ENCODE measurements around the gene TM2D1.

Gene TM2D1

DNA sequence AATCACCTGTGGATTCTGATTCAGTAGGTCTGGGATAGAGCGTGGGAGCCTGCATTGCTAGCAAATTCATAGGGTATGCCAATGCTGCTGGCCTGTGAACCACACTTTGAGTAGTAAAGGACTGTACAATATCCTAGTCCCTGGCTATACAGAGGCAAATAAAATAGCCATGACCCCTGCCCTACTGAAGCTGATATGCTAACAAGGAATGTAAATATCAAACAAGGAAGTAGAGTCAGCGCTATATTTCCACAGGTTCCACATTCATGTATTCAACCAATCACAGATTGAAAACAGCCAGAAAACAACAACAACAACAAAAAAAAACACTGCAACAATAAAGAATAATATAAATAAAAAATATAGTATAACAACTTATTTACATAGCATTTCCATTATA, 77.8 kb downstream of the TM2D1 start:
- Histone ChIP-seq H3K4me3 (ENCODE audit: insufficient read depth, low read depth, low read length, poor library complexity, severe bottlenecking) (no peak overlapping the region), H3K36me3 (ENCODE audit: control insufficient read depth, insufficient read depth, low read length) (no peaks in the 10 kb centered on the region)
- DNase-seq: no peak

GRCh38 chr1:61645476-61645875, 79.5 kb downstream of the TM2D1 start:
- Histone ChIP-seq H3K9me3 (ENCODE audit: control insufficient read depth, low read length) (no peaks in the 10 kb centered on the region), H3K27me3 (replicated peaks; ENCODE audit: control insufficient read depth, insufficient read depth, low read length, poor library complexity, severe bottlenecking) (no peaks in the 10 kb centered on the region), H3K4me3 (ENCODE audit: insufficient read depth, low read depth, low read length, poor library complexity, severe bottlenecking) (no peak overlapping the region), H3K36me3 (ENCODE audit: control insufficient read depth, insufficient read depth, low read length) (no peaks in the 10 kb centered on the region), H3K4me1 (ENCODE audit: control insufficient read depth, insufficient read depth, low read length, poor library complexity, severe bottlenecking) (no peaks in the 10 kb centered on the region), H3K27ac (ENCODE audit: insufficient read depth, low read length, poor library complexity, severe bottlenecking) (no peak overlapping the region)
- no peak for DNase-seq

More for the DNA sequence above, 77.8 kb downstream of the TM2D1 start:
- no peaks in the 10 kb centered on the region for H3K9me3 ChIP-seq (ENCODE audit: control insufficient read depth, low read length)
- H3K27me3 ChIP-seq (replicated peaks; ENCODE audit: control insufficient read depth, insufficient read depth, low read length, poor library complexity, severe bottlenecking): no peaks in the 10 kb centered on the region
- no peak overlapping the region for H3K27ac ChIP-seq (ENCODE audit: insufficient read depth, low read length, poor library complexity, severe bottlenecking)
- no peaks in the 10 kb centered on the region for H3K4me1 ChIP-seq (ENCODE audit: control insufficient read depth, insufficient read depth, low read length, poor library complexity, severe bottlenecking)

DNA sequence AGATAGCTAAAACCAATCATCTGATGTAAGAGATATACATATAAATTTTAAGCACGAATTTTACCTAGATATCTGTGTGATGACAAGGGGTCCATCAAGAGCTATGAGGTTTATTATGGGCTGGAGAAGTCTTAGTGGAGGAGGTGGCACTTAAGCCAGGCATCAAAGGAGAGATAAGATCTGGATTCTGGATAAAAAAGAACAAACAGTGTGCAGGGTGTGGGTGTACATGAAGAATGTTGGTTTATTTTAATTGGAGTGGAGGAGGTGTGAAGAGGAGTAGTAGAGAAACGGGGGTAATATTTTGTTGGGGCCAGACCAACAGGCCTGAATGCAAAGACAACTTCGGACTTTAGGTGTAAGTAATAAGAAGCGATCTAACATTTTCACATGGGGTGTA, 80.6 kb downstream of the TM2D1 start:
- no peaks in the 10 kb centered on the region for H3K9me3 ChIP-seq (ENCODE audit: control insufficient read depth, low read length)
- no peaks in the 10 kb centered on the region for H3K36me3 ChIP-seq (ENCODE audit: control insufficient read depth, insufficient read depth, low read length)
- no peak for DNase-seq
- no peak overlapping the region for H3K4me3 ChIP-seq (ENCODE audit: insufficient read depth, low read depth, low read length, poor library complexity, severe bottlenecking)
- H3K27ac ChIP-seq (ENCODE audit: insufficient read depth, low read length, poor library complexity, severe bottlenecking): no peak overlapping the region
- H3K4me1 ChIP-seq (ENCODE audit: control insufficient read depth, insufficient read depth, low read length, poor library complexity, severe bottlenecking): no peaks in the 10 kb centered on the region
- no peaks in the 10 kb centered on the region for H3K27me3 ChIP-seq (replicated peaks; ENCODE audit: control insufficient read depth, insufficient read depth, low read length, poor library complexity, severe bottlenecking)

GRCh38 chr1:61642475-61643232, 82.3 kb downstream of the TM2D1 start:
- H3K4me1 ChIP-seq (ENCODE audit: control insufficient read depth, insufficient read depth, low read length, poor library complexity, severe bottlenecking): no peaks in the 10 kb centered on the region
- no peak overlapping the region for H3K27ac ChIP-seq (ENCODE audit: insufficient read depth, low read length, poor library complexity, severe bottlenecking)
- H3K36me3 ChIP-seq (ENCODE audit: control insufficient read depth, insufficient read depth, low read length): no peaks in the 10 kb centered on the region
- no peak overlapping the region for H3K4me3 ChIP-seq (ENCODE audit: insufficient read depth, low read depth, low read length, poor library complexity, severe bottlenecking)
- DNase-seq: no peak
- no peaks in the 10 kb centered on the region for H3K9me3 ChIP-seq (ENCODE audit: control insufficient read depth, low read length)
- no peaks in the 10 kb centered on the region for H3K27me3 ChIP-seq (replicated peaks; ENCODE audit: control insufficient read depth, insufficient read depth, low read length, poor library complexity, severe bottlenecking)

DNA sequence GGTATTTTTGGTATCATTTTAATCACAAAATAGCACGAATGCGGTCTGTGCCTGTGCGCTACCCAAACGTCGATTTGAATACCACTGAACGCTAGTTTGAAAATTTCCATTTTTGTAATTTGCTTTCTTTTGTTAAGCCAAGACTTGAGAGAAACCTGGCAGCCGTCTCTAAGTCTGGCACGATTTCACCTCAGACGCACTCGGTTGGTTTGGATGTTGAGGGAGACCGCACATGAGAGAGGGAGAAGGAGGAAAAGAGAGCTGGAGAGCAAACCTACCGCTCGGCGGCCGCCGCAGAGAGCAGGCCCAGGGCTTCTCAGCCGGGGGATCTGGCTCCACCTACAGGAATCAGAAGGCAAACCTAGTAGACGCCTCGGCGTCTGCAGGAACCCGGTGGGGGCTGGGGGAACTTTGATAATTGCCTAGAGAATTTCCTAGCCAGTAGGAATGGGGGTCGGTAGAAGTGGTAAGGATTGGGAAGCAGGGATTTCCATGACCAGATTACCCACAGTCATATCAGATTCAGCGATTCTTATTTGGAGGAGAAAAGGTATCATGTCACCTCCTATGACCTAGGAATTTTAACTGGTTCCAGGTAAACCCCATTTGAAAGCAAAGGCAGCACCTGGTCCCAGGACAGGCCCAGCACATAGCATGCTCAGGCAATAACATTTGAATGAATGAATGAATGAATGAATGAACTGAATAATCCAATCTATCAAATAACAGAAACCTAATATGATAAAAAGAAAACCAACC, 83.2 kb downstream of the TM2D1 start:
- Histone ChIP-seq H3K27ac (ENCODE audit: insufficient read depth, low read length, poor library complexity, severe bottlenecking) (no peak overlapping the region), H3K27me3 (replicated peaks; ENCODE audit: control insufficient read depth, insufficient read depth, low read length, poor library complexity, severe bottlenecking) (no peaks in the 10 kb centered on the region), H3K4me3 (ENCODE audit: insufficient read depth, low read depth, low read length, poor library complexity, severe bottlenecking) (no peak overlapping the region), H3K9me3 (ENCODE audit: control insufficient read depth, low read length) (no peaks in the 10 kb centered on the region), H3K36me3 (ENCODE audit: control insufficient read depth, insufficient read depth, low read length) (no peaks in the 10 kb centered on the region), H3K4me1 (ENCODE audit: control insufficient read depth, insufficient read depth, low read length, poor library complexity, severe bottlenecking) (no peaks in the 10 kb centered on the region)
- peak in 2 of 3 donors; percentile 8 for DNase-seq

DNA sequence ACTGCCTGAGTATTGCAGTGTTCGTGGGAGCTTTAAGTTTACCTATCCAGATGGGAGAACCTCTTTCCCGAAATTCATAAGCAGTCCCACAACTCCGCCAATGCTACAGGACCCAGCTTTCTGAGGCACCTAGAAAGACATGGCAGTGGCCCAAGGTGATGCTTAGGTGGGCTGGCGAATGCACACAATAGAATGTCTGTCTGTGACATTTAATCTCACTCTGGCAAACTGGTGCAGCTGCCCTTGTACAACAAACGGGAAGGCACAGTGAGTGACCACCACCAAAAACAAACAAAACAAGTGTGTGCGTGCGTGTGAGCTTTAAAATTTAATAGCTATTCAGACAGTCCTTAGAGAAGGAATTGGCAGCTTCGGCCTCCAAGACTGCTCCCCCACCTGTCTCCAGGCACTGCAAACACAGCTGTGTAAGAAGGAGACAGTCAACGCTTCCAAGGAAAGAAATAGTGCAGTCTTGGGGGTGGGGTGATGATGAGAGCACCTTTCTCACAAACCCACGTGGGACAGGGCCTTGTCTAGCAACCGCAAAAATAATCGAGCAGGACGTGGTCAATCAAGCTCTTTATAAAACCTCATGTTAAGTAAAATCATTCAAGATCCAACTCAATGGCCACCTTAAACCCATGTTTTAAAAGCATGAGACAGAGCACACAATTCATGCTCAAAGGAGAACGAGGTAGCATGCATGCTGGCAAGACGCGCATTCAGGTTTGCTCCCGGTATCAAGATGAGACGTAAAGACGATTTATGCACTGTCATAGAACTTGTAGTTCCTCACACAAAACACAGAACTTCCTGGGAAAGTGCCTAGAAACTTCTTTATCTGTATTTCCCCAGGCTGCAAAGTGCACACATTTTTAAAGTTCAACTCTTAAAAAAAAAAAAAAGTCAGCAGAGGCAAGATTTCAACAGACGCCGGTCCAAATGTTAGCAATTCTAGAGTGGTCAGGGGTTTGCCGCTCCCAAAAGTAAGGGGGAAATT, 84.1 kb downstream of the TM2D1 start:
- Histone ChIP-seq H3K4me3 (ENCODE audit: insufficient read depth, low read depth, low read length, poor library complexity, severe bottlenecking) (no peak overlapping the region), H3K4me1 (ENCODE audit: control insufficient read depth, insufficient read depth, low read length, poor library complexity, severe bottlenecking) (no peaks in the 10 kb centered on the region), H3K27me3 (replicated peaks; ENCODE audit: control insufficient read depth, insufficient read depth, low read length, poor library complexity, severe bottlenecking) (no peaks in the 10 kb centered on the region), H3K9me3 (ENCODE audit: control insufficient read depth, low read length) (no peaks in the 10 kb centered on the region), H3K36me3 (ENCODE audit: control insufficient read depth, insufficient read depth, low read length) (no peaks in the 10 kb centered on the region), H3K27ac (ENCODE audit: insufficient read depth, low read length, poor library complexity, severe bottlenecking) (no peak overlapping the region)
- DNase-seq: no peak

DNA sequence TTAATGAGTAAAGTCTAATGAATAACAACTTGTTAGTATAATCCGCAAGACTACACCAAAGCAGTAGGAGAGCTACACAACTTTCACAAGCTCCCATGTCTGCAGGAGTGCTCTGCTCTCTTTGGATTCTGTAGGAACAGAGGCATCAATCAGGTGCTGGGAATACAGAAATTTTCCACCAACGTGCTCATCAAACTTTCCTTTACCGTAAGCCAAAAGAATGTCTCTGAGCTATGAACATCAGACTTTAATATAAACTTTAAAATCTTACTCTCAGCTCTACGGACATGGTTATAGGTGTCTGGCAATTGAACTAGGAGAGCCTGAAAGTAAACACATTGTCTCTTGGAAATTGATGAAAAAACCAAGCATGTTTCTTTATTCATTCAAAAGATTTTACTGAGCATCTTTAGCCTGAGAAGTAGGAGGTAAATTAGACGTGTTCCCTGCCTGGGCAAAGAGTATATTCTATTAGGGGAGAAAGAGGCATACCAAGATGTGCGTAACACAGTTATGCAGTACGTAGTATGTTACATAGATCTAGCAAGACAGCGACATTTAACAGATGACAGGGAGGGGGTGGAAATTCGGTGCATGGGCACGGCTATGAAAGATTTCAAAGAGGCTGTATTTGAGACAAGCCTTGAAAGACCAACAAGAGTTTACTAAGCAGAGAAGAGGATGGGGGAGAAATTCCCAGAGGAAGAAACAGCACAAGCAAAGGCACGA, 85.2 kb downstream of the TM2D1 start:
- Histone ChIP-seq H3K4me3 (ENCODE audit: insufficient read depth, low read depth, low read length, poor library complexity, severe bottlenecking) (no peak overlapping the region), H3K27me3 (replicated peaks; ENCODE audit: control insufficient read depth, insufficient read depth, low read length, poor library complexity, severe bottlenecking) (no peaks in the 10 kb centered on the region), H3K9me3 (ENCODE audit: control insufficient read depth, low read length) (no peaks in the 10 kb centered on the region), H3K27ac (ENCODE audit: insufficient read depth, low read length, poor library complexity, severe bottlenecking) (no peak overlapping the region), H3K4me1 (ENCODE audit: control insufficient read depth, insufficient read depth, low read length, poor library complexity, severe bottlenecking) (no peaks in the 10 kb centered on the region), H3K36me3 (ENCODE audit: control insufficient read depth, insufficient read depth, low read length) (no peaks in the 10 kb centered on the region)
- no peak for DNase-seq

DNA sequence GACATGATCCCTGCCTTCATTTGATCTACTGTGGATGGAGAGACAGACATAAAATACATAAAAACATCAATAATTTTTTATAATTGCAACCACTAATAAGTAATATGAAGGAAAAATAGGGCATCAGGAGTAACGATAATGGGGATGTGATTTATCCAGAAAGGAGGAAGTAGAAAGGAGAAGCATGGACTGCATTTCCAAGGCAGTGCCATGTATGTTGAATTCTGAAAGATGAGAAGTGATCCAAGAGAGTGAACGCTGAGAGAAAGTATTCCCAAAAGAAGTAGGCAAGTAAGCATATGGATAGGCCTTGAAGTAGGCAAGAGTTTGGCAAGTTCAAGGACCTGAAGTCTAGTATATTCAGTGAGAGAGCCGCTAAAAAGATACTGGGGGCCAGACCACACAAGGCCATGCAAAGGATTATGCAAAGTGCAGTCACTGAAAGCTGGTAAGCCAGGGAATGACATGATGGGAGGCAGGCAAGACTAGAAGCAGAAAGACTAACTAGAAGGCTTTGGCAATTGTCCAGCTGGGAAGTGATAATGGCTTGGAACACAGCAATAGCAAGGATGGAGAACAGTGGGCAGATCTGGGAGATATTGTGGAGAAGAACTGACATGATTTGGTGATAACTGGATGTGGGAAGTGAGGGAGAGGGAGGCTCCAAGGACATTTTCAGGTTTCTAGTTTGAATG, 85.9 kb downstream of the TM2D1 start:
- Histone ChIP-seq H3K27me3 (replicated peaks; ENCODE audit: control insufficient read depth, insufficient read depth, low read length, poor library complexity, severe bottlenecking) (no peaks in the 10 kb centered on the region), H3K27ac (ENCODE audit: insufficient read depth, low read length, poor library complexity, severe bottlenecking) (no peak overlapping the region), H3K4me1 (ENCODE audit: control insufficient read depth, insufficient read depth, low read length, poor library complexity, severe bottlenecking) (no peaks in the 10 kb centered on the region), H3K36me3 (ENCODE audit: control insufficient read depth, insufficient read depth, low read length) (no peaks in the 10 kb centered on the region), H3K4me3 (ENCODE audit: insufficient read depth, low read depth, low read length, poor library complexity, severe bottlenecking) (no peak overlapping the region), H3K9me3 (ENCODE audit: control insufficient read depth, low read length) (no peaks in the 10 kb centered on the region)
- no peak for DNase-seq

DNA sequence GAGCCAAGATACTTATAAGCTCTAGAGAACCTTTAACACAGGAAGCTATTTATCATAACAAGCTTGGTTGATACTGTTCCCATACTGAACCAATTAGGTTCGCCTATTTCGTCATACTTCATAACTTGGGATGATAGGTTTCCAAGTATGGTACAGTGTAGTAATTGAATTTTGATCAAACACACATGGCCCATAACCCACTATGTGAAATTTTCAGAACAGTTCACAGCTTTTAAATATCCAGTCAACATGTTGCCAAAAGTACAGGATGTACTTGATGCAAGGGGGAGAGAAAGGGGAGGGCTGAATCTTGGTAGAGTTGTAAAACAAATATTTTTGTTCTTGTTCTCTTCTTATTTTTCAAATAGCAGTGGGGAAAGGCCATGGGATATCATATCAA, 86.6 kb downstream of the TM2D1 start:
- Histone ChIP-seq H3K36me3 (ENCODE audit: control insufficient read depth, insufficient read depth, low read length) (no peaks in the 10 kb centered on the region), H3K4me3 (ENCODE audit: insufficient read depth, low read depth, low read length, poor library complexity, severe bottlenecking) (no peak overlapping the region), H3K4me1 (ENCODE audit: control insufficient read depth, insufficient read depth, low read length, poor library complexity, severe bottlenecking) (no peaks in the 10 kb centered on the region), H3K9me3 (ENCODE audit: control insufficient read depth, low read length) (no peaks in the 10 kb centered on the region), H3K27ac (ENCODE audit: insufficient read depth, low read length, poor library complexity, severe bottlenecking) (no peak overlapping the region), H3K27me3 (replicated peaks; ENCODE audit: control insufficient read depth, insufficient read depth, low read length, poor library complexity, severe bottlenecking) (no peaks in the 10 kb centered on the region)
- no peak for DNase-seq
